HepG2 (cell line): ENCODE measurements around the gene TLX3.

ENCODE experiments used
- HDAC6 ChIP-seq: fragments of 200-600 bp; sonication (generic); IDR thresholded peaks from 2 replicates; pipeline ENCODE4 v1.7.0; 2017; ENCODE audit warnings: mild to moderate bottlenecking, antibody characterized with exemption, low read length, low read depth
- KDM1A ChIP-seq: IDR thresholded peaks from 2 replicates; pipeline ENCODE4 v1.6.1; 2016; ENCODE audit warnings: missing compliant biosample characterization
- POLR2AphosphoS5 ChIP-seq: IDR thresholded peaks from 2 replicates; pipeline ENCODE4 v1.6.1; 2012; ENCODE audit warnings: low read depth, low read length
- TAF1 ChIP-seq: sonication (generic); formaldehyde crosslinking; IDR thresholded peaks from 2 replicates; pipeline ENCODE4 v1.4.0; 2020; ENCODE audit warnings: missing genetic modification reagents
- TP53 ChIP-seq: sonication (generic); formaldehyde crosslinking; conservative IDR thresholded peaks from 2 replicates; pipeline ENCODE4 v1.4.0; 2020; ENCODE audit warnings: missing genetic modification reagents
- ZNF292 ChIP-seq: sonication (generic); formaldehyde crosslinking; IDR thresholded peaks from 2 replicates; pipeline ENCODE4 v1.8.1; 2022; ENCODE audit warnings: mild to moderate bottlenecking, low read depth, missing genetic modification reagents, borderline replicate concordance
- ZNF3 ChIP-seq: IDR thresholded peaks from 2 replicates; pipeline ENCODE4 v1.7.0; 2017; ENCODE audit warnings: inconsistent platforms
- ZNF619 ChIP-seq: sonication (generic); formaldehyde crosslinking; IDR thresholded peaks from 2 replicates; pipeline ENCODE4 v1.4.0; 2020; ENCODE audit warnings: mild to moderate bottlenecking, missing genetic modification reagents
- TF ChIP-seq, protein P1 (sequence below): sonication (generic); formaldehyde crosslinking; IDR thresholded peaks from 2 replicates; pipeline ENCODE4 v1.4.0; 2020; ENCODE audit warnings: missing genetic modification reagents

DNA sequence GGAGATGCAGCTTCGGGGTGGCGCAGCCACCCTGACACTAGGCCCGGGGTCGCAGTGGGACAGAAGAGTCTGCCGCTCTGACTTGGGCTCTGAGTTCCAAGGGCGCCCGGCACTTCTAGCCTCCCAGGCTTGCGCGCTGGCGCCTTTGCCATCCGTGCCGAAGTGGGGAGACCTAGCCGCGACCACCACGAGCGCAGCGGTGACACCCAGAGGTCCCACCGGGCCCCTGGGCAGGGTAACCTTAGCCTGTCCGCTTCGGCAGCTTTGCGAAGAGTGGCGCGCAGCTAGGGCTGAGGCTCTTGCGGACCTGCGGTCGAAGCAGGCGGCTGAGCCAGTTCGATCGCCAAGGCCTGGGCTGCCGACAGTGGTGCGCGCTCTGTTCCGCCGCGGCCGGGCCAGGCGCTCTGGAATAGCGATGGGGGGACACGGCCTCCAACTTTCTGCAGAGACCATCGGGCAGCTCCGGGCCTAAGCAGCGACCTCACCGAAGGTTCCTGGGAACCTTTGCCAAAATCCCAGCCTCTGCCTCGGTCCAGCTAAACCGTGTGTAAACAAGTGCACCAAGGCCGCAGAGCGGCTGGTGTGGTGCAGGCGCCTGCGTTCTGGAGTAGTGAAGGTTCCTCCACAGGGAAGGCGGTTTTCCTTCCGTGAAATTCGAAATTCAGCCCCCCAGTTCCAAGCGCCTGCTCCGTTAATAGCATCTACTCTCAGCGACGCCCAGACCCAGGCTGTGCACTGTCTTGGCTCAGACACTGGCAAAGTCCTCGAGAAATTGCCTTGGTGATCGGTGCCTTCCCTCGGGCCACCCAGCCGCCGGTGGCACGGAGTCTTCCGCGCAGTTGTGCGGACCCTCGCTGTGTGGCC is 7.4 kb downstream of the TLX3 start:
- TF ChIP-seq TP53 (CRISPR knock-in tag) (no peak), ZNF619 (no peak), POLR2AphosphoS5 (no peak), KDM1A (CRISPR knock-in tag) (no peak), HDAC6 (no peak), TAF1 (CRISPR knock-in tag) (no peak), ZNF3 (CRISPR knock-in tag) (no peak), ZNF292 (no peak)
- TF ChIP-seq, protein P1, sequence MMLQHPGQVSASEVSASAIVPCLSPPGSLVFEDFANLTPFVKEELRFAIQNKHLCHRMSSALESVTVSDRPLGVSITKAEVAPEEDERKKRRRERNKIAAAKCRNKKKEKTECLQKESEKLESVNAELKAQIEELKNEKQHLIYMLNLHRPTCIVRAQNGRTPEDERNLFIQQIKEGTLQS (CRISPR knock-in tag), result no peak
